ENCODE data around the gene CEP170B.
"Not testable (repeated sequence)": the region's sequence is repeated elsewhere in the genome, so short reads cannot be mapped to it uniquely, and the experiment has no call there.

The CEP170B gene

GRCh38 chr14:104892531-104893434 lies 27.7 kb downstream of the CEP170B start:
- DNase-seq = no peak

GRCh38 chr14:104893435-104894207 lies 28.6 kb downstream of the CEP170B start:
- no peak for DNase-seq

GRCh38 chr14:104894331-104895206 lies 29.5 kb downstream of the CEP170B start:
- no peak for DNase-seq

GRCh38 chr14:104895207-104895785 lies 30.2 kb downstream of the CEP170B start:
- no peak for DNase-seq

- DNase-seq = no peak
Measured at GRCh38 chr14:104895786-104896661, 31.0 kb downstream of the CEP170B start.

GRCh38 chr14:104897330-104898194 lies 32.5 kb downstream of the CEP170B start:
- DNase-seq = no peak

- no peak for DNase-seq
Measured at GRCh38 chr14:104898195-104898558, 33.1 kb downstream of the CEP170B start.

- DNase-seq = no peak
Measured at GRCh38 chr14:104898870-104899510, 33.9 kb downstream of the CEP170B start.

- no peak for DNase-seq
Measured at GRCh38 chr14:104899781-104900180, 34.7 kb downstream of the CEP170B start.

- DNase-seq = no peak
Measured at GRCh38 chr14:104900639-104901512, 35.8 kb downstream of the CEP170B start.

GRCh38 chr14:104903990-104904389 lies 38.9 kb downstream of the CEP170B start:
- no peak for DNase-seq

- DNase-seq = not testable (repeated sequence)
Measured at GRCh38 chr14:104904650-104905578, 39.8 kb downstream of the CEP170B start.

- not testable (repeated sequence) for DNase-seq
Measured at GRCh38 chr14:104905579-104905933, 40.5 kb downstream of the CEP170B start.

- no peak for DNase-seq
Measured at GRCh38 chr14:104908303-104908702, 43.2 kb downstream of the CEP170B start.

- no peak for DNase-seq
Measured at GRCh38 chr14:104912053-104912452, 47.0 kb downstream of the CEP170B start.

- DNase-seq = no peak
Measured at GRCh38 chr14:104913435-104913834, 48.4 kb downstream of the CEP170B start.

- DNase-seq = no peak
Measured at GRCh38 chr14:104917116-104917515, 52.0 kb downstream of the CEP170B start.

- DNase-seq = no peak
Measured at GRCh38 chr14:104917993-104918392, 52.9 kb downstream of the CEP170B start.
